ENCODE results near the gene POU2F3.

DNA sequence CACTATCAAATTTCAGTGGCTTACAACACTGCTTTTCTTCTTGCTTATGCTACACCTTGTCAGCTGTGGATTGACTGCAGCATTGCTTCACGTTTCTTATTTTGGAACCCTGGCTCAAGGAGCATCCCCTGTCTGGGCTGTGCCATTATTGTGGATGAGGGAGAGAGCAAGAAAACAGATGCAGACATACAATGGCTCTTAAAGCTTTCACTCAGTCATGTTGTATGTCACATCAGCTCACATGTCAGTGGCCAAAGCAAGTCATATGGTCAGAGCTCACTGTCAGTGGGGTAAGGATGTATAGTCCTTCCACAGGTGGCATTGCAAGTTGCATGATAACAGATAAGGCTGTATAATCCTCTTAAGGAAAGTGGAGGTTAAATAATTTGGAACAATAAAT, 106.3 kb downstream of the POU2F3 start:
- TF ChIP-seq, protein P1, sequence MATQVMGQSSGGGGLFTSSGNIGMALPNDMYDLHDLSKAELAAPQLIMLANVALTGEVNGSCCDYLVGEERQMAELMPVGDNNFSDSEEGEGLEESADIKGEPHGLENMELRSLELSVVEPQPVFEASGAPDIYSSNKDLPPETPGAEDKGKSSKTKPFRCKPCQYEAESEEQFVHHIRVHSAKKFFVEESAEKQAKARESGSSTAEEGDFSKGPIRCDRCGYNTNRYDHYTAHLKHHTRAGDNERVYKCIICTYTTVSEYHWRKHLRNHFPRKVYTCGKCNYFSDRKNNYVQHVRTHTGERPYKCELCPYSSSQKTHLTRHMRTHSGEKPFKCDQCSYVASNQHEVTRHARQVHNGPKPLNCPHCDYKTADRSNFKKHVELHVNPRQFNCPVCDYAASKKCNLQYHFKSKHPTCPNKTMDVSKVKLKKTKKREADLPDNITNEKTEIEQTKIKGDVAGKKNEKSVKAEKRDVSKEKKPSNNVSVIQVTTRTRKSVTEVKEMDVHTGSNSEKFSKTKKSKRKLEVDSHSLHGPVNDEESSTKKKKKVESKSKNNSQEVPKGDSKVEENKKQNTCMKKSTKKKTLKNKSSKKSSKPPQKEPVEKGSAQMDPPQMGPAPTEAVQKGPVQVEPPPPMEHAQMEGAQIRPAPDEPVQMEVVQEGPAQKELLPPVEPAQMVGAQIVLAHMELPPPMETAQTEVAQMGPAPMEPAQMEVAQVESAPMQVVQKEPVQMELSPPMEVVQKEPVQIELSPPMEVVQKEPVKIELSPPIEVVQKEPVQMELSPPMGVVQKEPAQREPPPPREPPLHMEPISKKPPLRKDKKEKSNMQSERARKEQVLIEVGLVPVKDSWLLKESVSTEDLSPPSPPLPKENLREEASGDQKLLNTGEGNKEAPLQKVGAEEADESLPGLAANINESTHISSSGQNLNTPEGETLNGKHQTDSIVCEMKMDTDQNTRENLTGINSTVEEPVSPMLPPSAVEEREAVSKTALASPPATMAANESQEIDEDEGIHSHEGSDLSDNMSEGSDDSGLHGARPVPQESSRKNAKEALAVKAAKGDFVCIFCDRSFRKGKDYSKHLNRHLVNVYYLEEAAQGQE (IDR thresholded peaks at IDR 0.05; ENCODE audit: insufficient read depth in 1 of 2, low read depth in 2 of 2, low read length in 1 of 2), result no peak
- no peak for TF ChIP-seq POLR2AphosphoS5 (IDR thresholded peaks at IDR 0.05; ENCODE audit: low read depth, low read length)
- TF ChIP-seq, protein P2, sequence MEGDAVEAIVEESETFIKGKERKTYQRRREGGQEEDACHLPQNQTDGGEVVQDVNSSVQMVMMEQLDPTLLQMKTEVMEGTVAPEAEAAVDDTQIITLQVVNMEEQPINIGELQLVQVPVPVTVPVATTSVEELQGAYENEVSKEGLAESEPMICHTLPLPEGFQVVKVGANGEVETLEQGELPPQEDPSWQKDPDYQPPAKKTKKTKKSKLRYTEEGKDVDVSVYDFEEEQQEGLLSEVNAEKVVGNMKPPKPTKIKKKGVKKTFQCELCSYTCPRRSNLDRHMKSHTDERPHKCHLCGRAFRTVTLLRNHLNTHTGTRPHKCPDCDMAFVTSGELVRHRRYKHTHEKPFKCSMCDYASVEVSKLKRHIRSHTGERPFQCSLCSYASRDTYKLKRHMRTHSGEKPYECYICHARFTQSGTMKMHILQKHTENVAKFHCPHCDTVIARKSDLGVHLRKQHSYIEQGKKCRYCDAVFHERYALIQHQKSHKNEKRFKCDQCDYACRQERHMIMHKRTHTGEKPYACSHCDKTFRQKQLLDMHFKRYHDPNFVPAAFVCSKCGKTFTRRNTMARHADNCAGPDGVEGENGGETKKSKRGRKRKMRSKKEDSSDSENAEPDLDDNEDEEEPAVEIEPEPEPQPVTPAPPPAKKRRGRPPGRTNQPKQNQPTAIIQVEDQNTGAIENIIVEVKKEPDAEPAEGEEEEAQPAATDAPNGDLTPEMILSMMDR (IDR thresholded peaks at IDR 0.05), result no peak
- no peak for TF ChIP-seq TCF7L2 (IDR thresholded peaks at IDR 0.05; ENCODE audit: low read depth, low read length)
- TF ChIP-seq SIN3A (IDR thresholded peaks at IDR 0.05; ENCODE audit: borderline replicate concordance, insufficient read depth, low read depth, low read length), result no peak
